ENCODE measurements around the gene EGFL8.

Gene EGFL8

DNA sequence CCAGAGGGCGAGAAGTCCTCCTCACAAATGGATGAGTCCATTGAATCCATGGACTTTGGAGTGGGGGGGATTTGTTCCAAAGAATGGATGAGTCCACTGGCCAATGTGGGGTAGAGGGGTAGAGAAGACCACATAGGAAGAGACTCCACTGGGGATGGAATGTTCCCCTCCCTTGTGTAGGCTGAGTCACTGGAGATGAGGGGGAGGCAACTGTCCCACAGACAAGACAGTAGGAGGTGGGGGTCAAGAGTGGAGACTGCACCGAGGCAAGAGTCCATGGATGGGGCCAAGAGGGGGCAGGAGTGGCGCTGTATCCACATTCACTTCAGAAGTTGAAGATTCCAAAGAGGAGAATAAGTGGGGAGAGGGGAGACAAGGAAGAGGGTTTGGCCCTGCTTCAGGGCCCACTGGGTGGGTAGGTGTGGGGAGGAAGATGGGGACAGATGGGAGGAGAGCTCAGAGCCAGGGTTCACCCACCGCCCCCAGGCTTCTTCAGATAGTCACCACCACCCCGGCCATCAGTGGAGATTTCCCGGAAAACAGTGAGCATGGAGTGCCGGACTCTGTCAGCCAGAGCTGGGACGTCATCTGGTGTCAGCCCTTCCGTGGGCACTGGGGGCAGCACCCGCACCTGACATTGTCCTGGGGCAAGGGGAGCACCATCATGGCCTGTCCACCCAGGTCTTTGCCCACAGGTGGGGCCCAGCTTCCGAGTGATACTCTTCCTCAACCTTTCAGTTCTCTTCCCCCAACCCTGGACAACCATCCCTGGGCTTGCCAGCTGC lies 4.6 kb downstream of the EGFL8 start:
- no peak for DNase-seq

- no peak for DNase-seq
Observed at GRCh38 chr6:32170294-32170693, 5.9 kb downstream of the EGFL8 start.

- DNase-seq = no peak
Observed at GRCh38 chr6:32171234-32171633, 6.8 kb downstream of the EGFL8 start.

DNA sequence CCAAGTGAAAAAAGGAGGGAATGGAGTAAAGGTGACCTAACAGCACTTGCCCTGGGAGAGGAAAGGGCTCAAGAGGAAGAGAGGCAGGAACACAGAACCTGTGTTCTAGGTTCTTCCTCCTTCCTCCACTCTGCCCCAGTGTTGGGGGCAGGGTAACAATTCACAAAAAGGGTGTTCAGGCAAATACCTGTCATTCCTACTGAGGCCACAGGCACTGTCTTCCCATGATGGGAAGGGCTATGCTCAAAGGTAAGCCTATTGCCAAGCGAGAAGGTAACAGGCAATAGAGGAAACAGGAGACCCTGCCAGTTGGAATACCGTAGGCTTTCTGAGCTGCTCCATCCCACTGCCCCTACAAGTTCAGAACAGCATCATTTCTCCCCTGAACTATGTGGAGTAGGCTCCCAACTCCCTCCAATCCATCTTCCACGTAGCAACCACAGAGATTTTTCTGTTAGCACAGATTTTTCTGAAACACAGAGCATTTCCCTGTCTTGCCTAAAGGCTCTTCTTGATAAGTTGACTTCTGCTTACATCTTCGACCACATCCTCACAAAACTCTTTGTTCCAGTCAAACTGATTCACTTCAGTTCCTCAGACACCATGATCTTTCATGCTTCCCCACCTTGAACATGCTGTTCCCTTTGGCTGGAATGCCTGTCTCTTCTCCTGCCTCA lies 8.8 kb downstream of the EGFL8 start:
- DNase-seq = no peak

DNA sequence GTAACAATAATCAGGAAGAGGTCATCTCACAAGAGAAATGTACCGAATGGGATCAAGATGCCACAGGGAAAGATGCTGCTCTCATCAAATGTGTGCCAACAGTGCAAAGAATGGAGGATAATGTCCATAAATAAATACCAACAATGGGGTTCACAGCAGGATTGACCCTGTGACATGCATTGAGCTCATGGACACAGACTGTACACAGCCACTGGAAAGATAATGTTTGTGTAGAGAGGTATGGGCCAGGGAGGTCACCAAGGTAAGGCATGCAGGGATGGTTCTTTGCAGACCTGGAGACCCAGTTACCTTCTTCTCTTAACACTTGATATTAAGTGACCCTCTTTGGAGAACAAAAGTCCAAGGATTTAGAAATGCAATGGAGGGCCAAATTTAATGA lies 10.0 kb downstream of the EGFL8 start:
- DNase-seq = no peak

DNA sequence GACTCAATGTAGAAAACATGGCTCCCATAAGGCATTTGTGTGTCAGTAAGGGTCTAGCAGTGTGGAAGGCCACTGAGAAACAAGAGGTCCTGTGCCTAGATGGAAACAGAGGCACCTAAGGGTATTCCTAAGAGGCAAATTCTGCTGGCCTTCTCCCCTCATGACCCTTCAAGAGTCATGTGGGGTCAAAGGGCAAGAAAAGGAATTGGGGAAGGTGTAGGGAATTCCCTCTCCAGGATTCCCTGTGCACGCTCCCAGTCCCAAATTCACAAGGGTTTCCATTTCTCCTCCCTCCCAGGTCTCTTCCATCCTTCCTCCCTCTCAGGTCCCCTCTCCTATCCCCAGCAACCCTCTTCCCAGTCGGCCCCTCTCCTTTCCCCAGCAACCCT lies 10.9 kb downstream of the EGFL8 start:
- no peak for DNase-seq

DNA sequence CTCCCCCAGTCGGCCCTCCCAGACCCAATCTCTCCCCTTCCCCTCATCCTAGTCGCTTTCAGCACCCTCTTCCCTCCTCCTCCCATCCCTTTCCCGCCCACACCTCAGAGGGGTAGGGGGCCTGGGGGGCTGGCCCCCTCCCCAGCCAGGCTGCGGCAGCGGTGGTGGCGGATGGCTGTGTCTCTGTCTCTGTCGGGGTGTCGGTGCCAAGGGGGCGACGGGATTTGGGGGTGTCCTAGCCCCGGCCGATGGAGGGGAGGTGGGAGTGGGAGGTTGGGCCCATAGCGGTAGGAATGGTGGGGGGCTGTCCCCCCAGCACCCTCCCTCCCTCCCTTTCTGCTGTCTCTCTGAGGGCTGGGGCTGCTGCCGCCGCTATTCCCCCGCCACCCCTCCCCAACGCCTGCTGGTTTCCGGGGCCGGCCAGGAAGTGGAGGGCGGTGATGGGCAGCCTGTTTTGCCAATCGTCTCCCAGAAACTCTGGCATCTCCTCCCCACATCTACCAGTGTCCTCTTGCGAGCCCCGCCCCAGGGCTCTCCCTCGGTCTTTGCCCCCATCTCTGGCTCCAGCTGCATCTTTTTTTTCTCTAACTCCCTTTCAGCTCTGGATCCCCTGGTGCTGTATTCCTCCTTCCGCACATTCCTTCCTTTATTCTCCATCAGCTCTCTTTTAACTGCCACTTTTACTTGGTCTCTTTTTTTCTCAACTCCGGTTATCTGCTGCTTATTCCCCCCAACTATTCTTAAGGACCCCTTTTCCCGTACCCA lies 11.5 kb downstream of the EGFL8 start, which contains the start of gene AGPAT1:
AGPAT1 (minus strand) TSS at position 374 of the 765 bp plus-strand sequence. CDS start 4,588 bp downstream, outside the sequence.
- peak; percentile 97 for DNase-seq

GRCh38 chr6:32176476-32177182 lies 12.2 kb downstream of the EGFL8 start:
- no peak for DNase-seq

GRCh38 chr6:32177183-32177787 lies 12.9 kb downstream of the EGFL8 start:
- peak; percentile 44 for DNase-seq

GRCh38 chr6:32177788-32178546 lies 13.6 kb downstream of the EGFL8 start, which contains the start of gene RNF5:
Gene RNF5 (plus strand): TSS chr6:32178405. CDS start chr6:32178512, 107 bp downstream.
- peak; percentile 89 for DNase-seq

- no peak for DNase-seq
Observed at GRCh38 chr6:32178547-32179440, 14.4 kb downstream of the EGFL8 start.

DNA sequence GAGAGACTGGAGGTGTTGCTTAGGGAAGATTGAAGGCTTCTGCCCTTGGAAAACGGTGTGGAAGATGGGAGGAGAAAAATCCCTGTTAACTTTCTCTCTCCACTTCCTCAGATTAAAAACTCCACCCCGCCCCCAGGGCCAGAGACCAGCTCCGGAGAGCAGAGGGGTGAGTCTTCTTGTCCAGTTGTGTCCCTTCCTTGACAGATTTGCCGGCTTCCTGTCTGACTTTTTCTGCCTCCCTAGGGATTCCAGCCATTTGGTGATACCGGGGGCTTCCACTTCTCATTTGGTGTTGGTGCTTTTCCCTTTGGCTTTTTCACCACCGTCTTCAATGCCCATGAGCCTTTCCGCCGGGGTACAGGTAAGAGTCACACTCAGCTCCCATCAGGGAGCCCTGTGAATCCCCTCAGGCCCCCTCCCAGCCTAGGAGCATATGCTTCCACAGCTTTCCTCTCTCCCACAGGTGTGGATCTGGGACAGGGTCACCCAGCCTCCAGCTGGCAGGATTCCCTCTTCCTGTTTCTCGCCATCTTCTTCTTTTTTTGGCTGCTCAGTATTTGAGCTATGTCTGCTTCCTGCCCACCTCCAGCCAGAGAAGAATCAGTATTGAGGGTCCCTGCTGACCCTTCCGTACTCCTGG lies 15.5 kb downstream of the EGFL8 start:
- DNase-seq = no peak

DNA sequence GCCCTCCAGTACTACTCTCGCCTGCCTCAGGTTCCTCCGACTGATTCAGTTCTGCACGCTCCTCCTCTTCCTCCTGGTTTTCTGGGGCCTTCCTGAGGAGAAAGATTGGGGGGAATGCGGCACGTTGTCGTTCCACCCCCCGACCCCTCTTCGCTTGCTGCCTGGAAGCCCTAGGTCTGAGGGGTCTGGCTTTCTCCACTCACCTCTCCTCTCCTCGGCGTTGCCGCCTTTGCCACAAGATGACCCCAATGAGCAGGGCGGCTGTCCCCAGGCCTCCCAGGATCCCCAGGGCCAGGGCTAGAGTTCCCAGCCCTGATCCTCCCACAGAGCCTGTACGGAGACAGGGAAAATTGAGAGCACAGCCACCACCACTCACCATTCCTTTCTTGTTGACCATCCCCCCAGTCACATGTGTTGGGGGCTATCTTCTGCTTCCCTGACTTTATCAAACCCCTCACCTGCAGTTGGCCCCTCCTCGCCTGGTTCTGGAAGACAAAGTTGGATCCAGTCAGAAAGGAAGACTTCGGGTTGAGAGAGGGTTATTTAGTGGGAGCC lies 16.8 kb downstream of the EGFL8 start:
- DNase-seq = no peak

DNA sequence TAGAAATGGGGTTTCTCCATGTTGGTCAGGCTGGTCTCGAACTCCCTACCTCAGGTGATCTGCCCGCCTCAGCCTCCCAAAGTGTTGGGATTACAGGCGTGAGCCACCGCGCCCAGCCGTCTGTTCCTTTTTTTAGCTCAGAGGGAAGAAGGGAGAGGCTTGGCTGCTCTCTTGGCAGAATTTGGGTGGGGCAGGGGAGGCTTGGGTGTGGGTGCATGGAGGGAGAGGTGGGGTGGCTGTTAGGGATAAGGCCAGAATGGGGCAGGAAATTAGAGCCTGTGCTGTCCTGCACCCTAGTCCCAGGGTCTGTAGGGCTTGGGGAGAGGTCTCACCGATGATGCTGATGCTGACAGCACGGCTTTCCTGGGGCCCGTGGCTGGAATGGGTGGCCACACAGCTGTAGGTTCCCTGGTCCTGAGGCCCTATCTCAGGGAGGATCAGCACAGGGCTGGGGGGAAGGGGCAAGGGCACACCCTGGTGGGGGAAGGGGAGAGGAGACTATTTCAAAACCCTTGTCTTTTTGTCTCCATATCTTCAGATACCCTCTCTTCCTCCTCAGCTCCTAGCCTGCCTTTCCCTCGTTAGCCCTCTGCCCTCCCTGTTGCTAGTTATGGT lies 17.6 kb downstream of the EGFL8 start:
- no peak for DNase-seq

- no peak for DNase-seq
Observed at GRCh38 chr6:32182555-32182981, 18.2 kb downstream of the EGFL8 start.

DNA sequence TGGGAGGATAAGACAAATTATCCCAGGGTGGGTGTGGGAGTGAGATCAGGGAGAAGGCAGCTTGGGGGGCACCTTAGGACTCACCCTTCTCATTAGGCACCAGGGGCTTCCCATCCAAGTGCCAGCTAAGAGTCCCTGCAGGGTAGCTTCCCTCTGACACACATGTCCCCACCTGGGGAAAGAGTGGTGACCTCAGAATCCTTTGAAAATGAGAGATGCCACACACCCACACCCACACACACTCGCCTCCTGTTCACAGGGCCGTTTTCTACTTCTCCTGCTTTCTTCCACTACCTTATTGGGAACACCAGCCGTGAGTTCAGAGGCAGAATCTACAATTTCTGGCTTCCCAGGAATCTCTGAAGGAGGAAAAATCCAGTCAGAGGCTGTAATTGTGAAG lies 18.6 kb downstream of the EGFL8 start:
- DNase-seq = no peak

- DNase-seq = no peak
Observed at GRCh38 chr6:32183483-32184083, 19.2 kb downstream of the EGFL8 start.

- DNase-seq = no peak
Observed at GRCh38 chr6:32184084-32184640, 19.8 kb downstream of the EGFL8 start, which contains the start of gene AGER. Gene AGER (minus strand): TSS chr6:32184253. CDS start chr6:32184222, 31 bp downstream.
